Sigmoid colon (tissue), 7 donors: ENCODE measurements around the gene PIK3CD. TPM values are rescaled to one million over a fixed set of nuclear protein-coding genes. Genes with fewer than 3 reads are reported as not detected.

Source experiments
- DNase-seq: peaks from one replicate; pipeline ENCODE4 v3.0.0-alpha.2; 2019
- H3K27ac ChIP-seq, 4 donors: fragments of 200-600 bp; sonication (generic); one replicate each; pipeline ENCODE4 v1.5.1; 2016 to 2019; ENCODE audit warnings: mild to moderate bottlenecking in 1 of 4
- H3K27me3 ChIP-seq, 3 donors: fragments of 200-600 bp; sonication (generic); one replicate each; pipeline ENCODE4 v1.5.1; 2019; ENCODE audit warnings: mild to moderate bottlenecking in 1 of 3
- H3K36me3 ChIP-seq, 4 donors: fragments of 200-600 bp; sonication (generic); one replicate each; pipeline ENCODE4 v1.5.1; 2016 to 2019
- H3K4me1 ChIP-seq, 4 donors: fragments of 200-600 bp; sonication (generic); one replicate each; pipeline ENCODE4 v1.5.1; 2017 to 2019
- H3K4me3 ChIP-seq, 4 donors: fragments of 200-600 bp; sonication (generic); one replicate each; pipeline ENCODE4 v1.5.1; 2017 to 2019; ENCODE audit warnings: mild to moderate bottlenecking in 2 of 4, moderate library complexity in 1 of 4
- H3K9me3 ChIP-seq, 4 donors: fragments of 200-600 bp in 3 of 4; sonication (generic) in 3 of 4; one replicate each; pipeline versions ENCODE4 v1.5.1 to v1.6.1; 2013 to 2019
- EP300 ChIP-seq, 4 donors: sonication (generic); formaldehyde crosslinking; IDR thresholded peaks; one replicate each; pipeline ENCODE4 v1.6.1; 2017; ENCODE audit warnings: antibody characterized with exemption in 4 of 4
- POLR2A ChIP-seq, 2 donors: fragments of 450-650 bp; IDR thresholded peaks; one replicate each; pipeline ENCODE4 v1.6.1; 2016; ENCODE audit warnings: antibody characterized with exemption in 2 of 2, mild to moderate bottlenecking in 2 of 2, moderate library complexity in 2 of 2
- POLR2AphosphoS5 ChIP-seq, 4 donors: sonication (generic); formaldehyde crosslinking; IDR thresholded peaks; one replicate each; pipeline ENCODE4 v1.6.1; 2017; ENCODE audit warnings: antibody characterized with exemption in 4 of 4
- WGBS, 2 donors: extraction: QIAGEN DNeasy Blood & Tissue Kit; methylation state at CpG; one replicate each; pipeline ENCODE4 v1.1.7; 2013; 5-methylcytosine and 5-hydroxymethylcytosine counted together
- intact Hi-C: fragments of 100-400 bp; cut with DNase I; formaldehyde crosslinking; loops from one replicate; pipeline ENCODE4 v1.15.1; 2023
- polyA plus RNA-seq, 3 donors: library from polyadenylated mRNA; stranded (reverse); fragments of 200-250 nt; gene quantifications; one replicate each; pipeline ENCODE4 v1.2.3, GENCODE V29; 2013
- total RNA-seq, 4 donors: library from RNA; depleted of rRNA; stranded (reverse); fragments of >200 nt; gene quantifications; one replicate each; pipeline ENCODE4 v1.1.0, GENCODE V29; 2016
- TF ChIP-seq, protein P1 (sequence below), 4 experiments: fragments of 450-650 bp in 3 of 4; fragments of 200-600 bp in 1 of 4; IDR thresholded peaks; one replicate each; pipeline ENCODE4 v1.5.1; 2016 to 2019; ENCODE audit warnings: antibody characterized with exemption in 4 of 4, mild to moderate bottlenecking in 3 of 4, moderate library complexity in 2 of 4
- donor health status: healthy with polysubstance abuse.
- donor health status: Bipolar disorder and iron deficiency.
- donor health status: healthy.

The PIK3CD gene
- total and polyA plus RNA-seq, 7 donors, result 1.2 to 23.1 (median 8.7) TPM

DNA sequence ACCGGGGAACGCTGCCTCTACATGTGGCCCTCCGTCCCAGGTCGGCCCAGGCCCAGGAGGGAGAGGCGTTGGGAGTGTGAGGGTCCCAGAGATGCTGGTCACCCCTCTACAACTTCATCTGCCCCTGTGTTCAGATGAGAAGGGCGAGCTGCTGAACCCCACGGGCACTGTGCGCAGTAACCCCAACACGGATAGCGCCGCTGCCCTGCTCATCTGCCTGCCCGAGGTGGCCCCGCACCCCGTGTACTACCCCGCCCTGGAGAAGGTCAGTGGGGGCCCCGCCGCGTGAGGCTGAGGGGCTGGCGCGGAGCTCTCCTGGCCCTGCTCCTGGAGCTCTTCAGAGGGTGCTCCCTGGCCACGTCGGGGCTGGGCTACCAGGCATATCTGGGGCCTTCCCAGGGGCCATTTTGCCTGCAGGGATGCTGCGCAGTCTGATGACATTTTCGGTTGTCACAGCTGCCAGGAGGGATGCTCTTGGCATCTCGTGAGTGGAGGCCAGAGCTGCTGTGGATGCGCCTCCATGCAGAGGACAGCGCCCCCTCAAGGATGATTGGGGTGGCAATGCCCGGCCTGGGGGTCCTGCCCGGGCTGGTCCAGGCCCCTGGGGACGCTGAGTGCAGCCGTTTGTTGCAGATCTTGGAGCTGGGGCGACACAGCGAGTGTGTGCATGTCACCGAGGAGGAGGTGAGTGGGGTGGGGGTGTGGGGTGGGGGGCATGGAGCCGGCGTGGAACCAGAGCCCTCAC is 68.6 kb downstream of the PIK3CD start:
- Histone ChIP-seq H3K4me3 (no peak overlapping the region), H3K4me1 (peaks cover 0 to 19% (median 11%) of the 10 kb centered on the region in 4 donors), H3K27me3 (no peaks in the 10 kb centered on the region), H3K9me3 (peaks cover 0 to 3% (median 0%) of the 10 kb centered on the region in 4 donors), H3K27ac (no peak overlapping the region), H3K36me3 (peaks cover 4 to 63% (median 19%) of the 10 kb centered on the region in 4 donors)
- WGBS, 2 donors, result 82 to 92% methylated on average over 36 of the region's 36 CpGs
- intact Hi-C loops, result loop anchor here (5.0 kb wide), 2 partner anchors 93 to 147 kb away; no protein-coding TSS in a partner anchor
- no peak for DNase-seq
- TF ChIP-seq, protein P1, sequence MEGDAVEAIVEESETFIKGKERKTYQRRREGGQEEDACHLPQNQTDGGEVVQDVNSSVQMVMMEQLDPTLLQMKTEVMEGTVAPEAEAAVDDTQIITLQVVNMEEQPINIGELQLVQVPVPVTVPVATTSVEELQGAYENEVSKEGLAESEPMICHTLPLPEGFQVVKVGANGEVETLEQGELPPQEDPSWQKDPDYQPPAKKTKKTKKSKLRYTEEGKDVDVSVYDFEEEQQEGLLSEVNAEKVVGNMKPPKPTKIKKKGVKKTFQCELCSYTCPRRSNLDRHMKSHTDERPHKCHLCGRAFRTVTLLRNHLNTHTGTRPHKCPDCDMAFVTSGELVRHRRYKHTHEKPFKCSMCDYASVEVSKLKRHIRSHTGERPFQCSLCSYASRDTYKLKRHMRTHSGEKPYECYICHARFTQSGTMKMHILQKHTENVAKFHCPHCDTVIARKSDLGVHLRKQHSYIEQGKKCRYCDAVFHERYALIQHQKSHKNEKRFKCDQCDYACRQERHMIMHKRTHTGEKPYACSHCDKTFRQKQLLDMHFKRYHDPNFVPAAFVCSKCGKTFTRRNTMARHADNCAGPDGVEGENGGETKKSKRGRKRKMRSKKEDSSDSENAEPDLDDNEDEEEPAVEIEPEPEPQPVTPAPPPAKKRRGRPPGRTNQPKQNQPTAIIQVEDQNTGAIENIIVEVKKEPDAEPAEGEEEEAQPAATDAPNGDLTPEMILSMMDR (IDR thresholded peaks at IDR 0.05), result no peak

DNA sequence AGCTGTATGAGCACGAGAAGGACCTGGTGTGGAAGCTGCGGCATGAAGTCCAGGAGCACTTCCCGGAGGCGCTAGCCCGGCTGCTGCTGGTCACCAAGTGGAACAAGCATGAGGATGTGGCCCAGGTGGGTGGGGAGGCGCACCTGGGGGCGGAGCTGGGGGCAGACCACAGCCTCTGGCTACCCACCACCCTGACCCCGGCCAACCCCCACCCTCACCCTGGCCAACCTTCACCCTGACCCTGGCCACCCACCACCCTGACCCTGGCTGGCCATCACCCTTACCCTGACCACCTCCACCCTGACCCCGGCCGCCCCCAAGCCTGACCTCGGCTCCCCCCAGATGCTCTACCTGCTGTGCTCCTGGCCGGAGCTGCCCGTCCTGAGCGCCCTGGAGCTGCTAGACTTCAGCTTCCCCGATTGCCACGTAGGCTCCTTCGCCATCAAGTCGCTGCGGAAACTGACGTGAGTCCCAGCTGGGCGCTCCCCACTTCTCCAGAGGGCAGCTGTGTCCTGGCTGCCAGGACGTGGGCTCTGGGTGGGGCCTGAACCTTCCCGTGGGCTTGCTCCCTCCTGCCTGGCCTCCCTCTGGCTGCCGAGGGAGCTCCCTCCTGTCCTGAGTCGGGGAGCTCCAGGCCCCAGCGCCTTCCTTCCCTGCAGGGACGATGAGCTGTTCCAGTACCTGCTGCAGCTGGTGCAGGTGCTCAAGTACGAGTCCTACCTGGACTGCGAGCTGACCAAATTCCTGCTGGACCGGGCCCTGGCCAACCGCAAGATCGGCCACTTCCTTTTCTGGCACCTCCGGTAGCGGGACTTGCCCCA is 69.5 kb downstream of the PIK3CD start:
- 78 to 89% methylated on average over 34 of the region's 34 CpGs for WGBS, 2 donors
- TF ChIP-seq POLR2AphosphoS5 (IDR thresholded peaks at IDR 0.05), result no peak
- TF ChIP-seq, protein P1 (IDR thresholded peaks at IDR 0.05), result no peak
- no peak for TF ChIP-seq EP300 (IDR thresholded peaks at IDR 0.05)
- TF ChIP-seq POLR2A (IDR thresholded peaks at IDR 0.05), result no peak
- no peak for DNase-seq

DNA sequence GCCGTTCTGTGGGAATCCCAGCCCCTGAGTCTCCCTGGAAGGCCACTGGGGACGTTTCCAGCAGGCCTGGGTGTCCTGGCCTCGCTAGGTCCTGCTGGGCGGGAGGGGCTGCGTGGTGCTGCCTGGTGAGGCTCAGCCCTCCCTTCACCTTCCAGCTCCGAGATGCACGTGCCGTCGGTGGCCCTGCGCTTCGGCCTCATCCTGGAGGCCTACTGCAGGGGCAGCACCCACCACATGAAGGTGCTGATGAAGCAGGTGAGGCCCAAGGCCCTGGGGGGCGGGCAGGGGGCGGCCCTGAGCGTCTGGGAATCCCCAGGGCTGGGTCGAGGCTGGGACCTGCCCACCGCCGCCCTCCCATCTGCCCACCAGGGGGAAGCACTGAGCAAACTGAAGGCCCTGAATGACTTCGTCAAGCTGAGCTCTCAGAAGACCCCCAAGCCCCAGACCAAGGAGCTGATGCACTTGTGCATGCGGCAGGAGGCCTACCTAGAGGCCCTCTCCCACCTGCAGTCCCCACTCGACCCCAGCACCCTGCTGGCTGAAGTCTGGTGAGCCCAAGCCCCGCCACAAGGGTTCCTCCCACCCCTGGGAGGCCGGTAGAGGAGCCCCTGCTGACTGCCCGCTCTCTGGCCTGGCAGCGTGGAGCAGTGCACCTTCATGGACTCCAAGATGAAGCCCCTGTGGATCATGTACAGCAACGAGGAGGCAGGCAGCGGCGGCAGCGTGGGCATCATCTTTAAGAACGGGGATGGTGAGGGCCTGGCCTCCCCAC is 70.3 kb downstream of the PIK3CD start:
- H3K27ac ChIP-seq, result no peak overlapping the region
- TF ChIP-seq, protein P1 (IDR thresholded peaks at IDR 0.05), result peak in 2 of 4 experiments; percentile 26 to 67
- TF ChIP-seq POLR2AphosphoS5 (IDR thresholded peaks at IDR 0.05), result no peak
- H3K36me3 ChIP-seq, result peaks cover 4 to 47% (median 17%) of the 10 kb centered on the region in 4 donors
- WGBS, 2 donors, result 56 to 67% methylated on average over 29 of the region's 29 CpGs
- DNase-seq, result no peak
- intact Hi-C loops, result loop anchor here (5.0 kb wide), 2 partner anchors 94 to 146 kb away; no protein-coding TSS in a partner anchor
- H3K27me3 ChIP-seq, result no peaks in the 10 kb centered on the region
- peaks cover 0 to 19% (median 11%) of the 10 kb centered on the region in 4 donors for H3K4me1 ChIP-seq
- H3K9me3 ChIP-seq, result peaks cover 0 to 3% (median 0%) of the 10 kb centered on the region in 4 donors
- H3K4me3 ChIP-seq, result no peak overlapping the region

More for the DNA sequence above, 69.5 kb downstream of the PIK3CD start:
- Histone ChIP-seq H3K4me3 (no peak overlapping the region), H3K27ac (no peak overlapping the region), H3K4me1 (peaks cover 0 to 19% (median 11%) of the 10 kb centered on the region in 4 donors), H3K27me3 (no peaks in the 10 kb centered on the region), H3K36me3 (peaks cover 4 to 55% (median 17%) of the 10 kb centered on the region in 4 donors), H3K9me3 (peaks cover 0 to 3% (median 0%) of the 10 kb centered on the region in 4 donors)
- intact Hi-C loops, result loop anchor here (5.0 kb wide), 2 partner anchors 94 to 146 kb away; no protein-coding TSS in a partner anchor

DNA sequence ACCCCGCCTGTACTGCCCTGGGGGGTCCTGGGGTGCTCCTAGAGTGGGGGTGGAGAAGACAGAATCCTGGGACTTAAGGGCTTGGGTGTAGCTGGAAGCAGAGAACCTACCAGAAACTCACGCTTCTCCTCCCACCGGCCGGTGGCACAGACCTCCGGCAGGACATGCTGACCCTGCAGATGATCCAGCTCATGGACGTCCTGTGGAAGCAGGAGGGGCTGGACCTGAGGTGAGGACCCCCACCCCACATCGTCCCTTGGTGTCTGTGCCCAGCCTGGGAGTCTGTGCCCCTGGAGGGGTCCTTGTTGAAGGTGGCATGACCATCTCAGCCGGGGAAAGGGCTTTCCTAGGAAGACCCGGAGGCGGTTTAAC is 70.8 kb downstream of the PIK3CD start:
- WGBS, 2 donors, result 92 to 94% methylated on average over 10 of the region's 10 CpGs
- DNase-seq, result no peak
- Histone ChIP-seq H3K27me3 (no peaks in the 10 kb centered on the region), H3K9me3 (peaks cover 0 to 3% (median 0%) of the 10 kb centered on the region in 4 donors), H3K36me3 (peaks cover 5 to 49% (median 17%) of the 10 kb centered on the region in 4 donors), H3K4me3 (no peak overlapping the region), H3K27ac (no peak overlapping the region), H3K4me1 (peaks cover 0 to 19% (median 11%) of the 10 kb centered on the region in 4 donors)
- TF ChIP-seq, protein P1 (IDR thresholded peaks at IDR 0.05), result no peak
- TF ChIP-seq POLR2A (IDR thresholded peaks at IDR 0.05) (no peak), EP300 (IDR thresholded peaks at IDR 0.05) (no peak), POLR2AphosphoS5 (IDR thresholded peaks at IDR 0.05) (no peak)
- intact Hi-C loops, result loop anchor here (5.0 kb wide), 2 partner anchors 95 to 145 kb away; no protein-coding TSS in a partner anchor
